GM18870 (cell line): ENCODE data around the gene FGF10.

Experiments used
- ATAC-seq: cut with Tn5 transposase; IDR thresholded peaks from one replicate; pipeline ENCODE4 v1.9.1; 2021; ENCODE audit warnings: moderate library complexity; ENCODE audit not compliant: unreplicated experiment

FGF10 gene

DNA sequence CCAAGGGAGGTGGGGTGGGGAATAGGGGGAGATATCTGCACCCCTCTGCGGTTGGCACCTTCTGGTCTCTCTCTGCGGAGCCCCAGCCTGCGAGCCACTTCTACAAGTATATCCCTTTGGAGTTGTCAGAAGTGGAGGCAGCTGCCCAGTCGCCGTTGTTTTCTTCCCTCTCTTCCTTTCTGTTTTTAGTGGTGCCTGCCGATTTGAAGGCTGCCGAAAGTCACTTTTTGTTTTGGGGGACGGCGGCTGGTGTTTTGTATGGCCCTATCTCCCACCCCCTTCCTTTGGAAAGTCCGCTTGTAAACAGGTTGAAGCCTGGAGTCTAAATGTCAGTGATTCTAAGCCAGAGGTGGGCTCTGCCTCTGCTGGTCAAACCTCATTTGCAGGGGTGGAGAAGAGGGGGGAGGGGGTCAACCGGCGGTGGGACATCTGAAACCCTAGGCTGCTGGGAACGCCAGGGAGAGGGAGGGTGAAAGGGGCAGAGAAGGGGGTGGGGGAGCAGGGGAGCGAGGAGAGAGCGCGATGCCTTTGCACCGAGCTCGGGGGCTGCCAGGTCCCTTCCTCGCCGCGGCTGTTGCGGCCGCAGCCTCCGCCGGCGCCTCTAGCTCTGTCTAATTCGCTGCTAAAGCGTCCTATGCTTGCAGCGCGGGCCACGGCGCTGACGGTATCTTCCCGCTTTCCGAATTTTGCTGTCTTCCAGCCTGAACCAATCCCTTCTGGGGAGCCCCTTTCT is at the start of gene FGF10:
Gene FGF10 (minus strand): TSS at position 331 of the 733 bp plus-strand sequence. CDS start 738 bp downstream, outside the sequence.
- no peak for ATAC-seq

DNA sequence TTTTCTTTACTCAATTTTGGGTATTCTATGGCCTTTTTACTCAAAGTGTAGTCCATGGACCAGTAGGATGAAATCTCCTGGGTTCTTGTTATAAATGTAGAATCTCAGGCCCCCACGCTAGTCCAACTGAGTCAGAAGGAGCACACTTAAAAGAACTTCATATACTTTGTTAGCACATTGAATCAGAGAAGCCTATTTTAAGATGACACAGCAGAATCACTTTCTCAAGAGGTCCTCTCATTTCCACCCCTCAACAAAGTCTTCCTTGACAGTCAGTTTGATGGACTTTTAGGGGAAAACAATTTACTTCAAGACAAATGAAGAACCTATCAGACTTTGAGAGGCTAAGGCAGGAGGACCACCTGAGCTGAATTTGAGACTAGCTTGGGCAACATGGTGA is 37.7 kb upstream of the FGF10 start:
- ATAC-seq, result no peak

DNA sequence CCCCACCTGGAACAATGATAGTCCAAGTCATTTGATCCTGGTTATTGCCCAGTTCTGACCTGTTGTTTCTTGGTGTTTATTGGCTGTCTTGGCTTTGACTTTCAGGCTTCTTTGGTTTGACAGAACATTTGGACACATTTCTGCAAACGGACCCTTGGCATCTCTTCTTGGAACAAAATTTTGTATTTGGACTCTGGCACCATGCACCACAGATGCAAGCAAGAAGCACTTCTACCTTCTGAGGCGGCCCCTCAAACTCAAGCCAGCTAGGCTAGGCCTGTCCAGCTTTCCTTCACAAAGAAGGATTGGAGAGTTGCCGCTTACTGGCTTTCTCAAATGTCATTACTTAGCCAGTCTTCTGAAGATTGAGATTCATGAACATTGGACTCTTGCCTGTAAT is 23.1 kb upstream of the FGF10 start:
- no peak for ATAC-seq

DNA sequence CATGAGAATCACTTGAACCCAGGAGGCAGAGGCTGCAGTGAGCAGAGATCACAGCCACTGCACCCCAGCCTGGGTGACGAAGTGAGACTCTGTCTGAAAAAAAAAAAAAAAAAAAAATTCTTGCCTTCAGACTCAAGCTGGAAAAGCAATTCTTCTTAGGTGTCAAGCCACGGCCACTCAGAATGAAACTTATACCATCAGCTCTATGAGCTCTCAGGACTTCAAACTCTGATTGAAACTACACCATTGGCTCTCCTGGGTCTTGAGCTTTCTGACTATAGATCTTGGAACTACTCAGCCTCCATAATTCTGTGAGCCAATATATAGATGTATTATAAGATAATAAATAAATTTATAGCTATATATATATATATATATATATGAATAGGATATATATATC is 12.9 kb upstream of the FGF10 start:
- peak; percentile 59 for ATAC-seq

DNA sequence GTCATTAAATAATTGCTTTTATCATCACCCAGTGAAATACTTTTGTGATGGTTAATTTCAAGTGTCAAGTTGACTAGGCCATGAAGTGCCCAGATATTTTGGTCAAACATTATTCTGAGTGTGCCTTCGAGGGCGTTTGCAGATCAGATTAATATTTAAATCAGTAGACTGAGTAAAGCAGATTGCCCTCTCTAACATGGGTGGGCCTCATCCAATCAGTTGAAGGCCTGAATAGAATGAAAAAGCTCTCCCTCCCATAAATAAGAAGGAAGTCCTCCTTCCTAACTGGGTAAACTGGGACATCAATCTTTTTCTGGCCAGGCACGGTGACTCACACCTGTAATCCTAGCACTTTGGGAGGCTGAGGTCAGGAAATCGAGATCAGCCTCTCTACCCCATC is 12.4 kb upstream of the FGF10 start:
- ATAC-seq, result no peak

DNA sequence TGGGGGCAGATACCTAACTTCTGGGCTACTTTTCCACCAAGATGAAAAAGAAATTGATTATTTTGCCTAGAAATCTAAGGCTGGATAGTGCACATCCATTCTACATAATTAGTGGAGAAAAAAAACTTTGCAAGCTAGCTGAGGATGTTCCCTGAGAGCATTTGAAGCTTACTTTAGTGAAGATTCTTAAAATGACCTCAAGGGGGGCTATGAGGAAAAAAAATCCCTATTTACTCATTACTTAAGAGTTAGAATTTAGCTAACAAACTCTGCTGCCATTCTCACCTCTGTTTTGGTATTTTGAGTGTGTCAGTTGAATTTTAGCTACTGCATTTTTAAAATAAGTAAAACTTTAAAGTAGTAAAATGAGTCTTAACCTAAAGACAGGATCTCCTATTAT is 9.2 kb upstream of the FGF10 start:
- ATAC-seq, result no peak

DNA sequence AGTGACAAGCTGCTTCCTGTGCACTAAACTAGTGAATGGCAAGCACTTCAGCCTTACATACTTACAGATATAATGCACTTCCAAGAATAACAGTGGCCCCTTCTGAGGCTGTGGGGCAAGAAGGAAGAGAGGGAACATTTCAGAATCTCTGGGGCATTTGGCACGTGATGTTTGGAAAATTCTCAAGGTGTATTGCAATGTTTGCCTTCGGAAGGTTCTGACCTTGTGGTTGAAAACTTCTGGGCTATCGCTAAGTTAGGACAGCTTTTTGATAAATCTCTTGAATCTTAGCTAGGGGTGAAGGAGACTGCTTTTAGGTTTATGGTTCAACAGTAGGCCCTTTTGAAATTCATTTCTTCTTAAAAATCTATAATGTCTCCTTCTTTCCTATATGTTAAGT is 7.1 kb upstream of the FGF10 start:
- no peak for ATAC-seq

DNA sequence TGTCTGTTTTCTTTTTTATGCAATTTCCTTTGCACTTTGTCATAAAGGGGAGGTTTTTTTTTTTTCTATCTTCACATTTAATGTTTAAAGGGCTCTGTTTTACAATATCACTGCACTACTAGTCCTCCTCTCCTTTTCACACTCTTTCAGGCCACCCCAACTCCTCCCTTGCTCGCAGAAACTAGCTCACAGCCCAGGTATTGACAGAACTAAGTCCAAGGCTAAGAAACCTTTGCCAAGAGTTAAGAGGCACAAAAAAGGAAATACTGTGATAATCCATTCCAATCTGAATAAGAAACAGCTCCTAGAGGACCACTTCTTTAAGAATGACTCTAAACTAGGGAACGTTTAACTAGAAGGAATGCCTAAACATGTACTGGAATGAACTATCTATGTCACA is 1.1 kb upstream of the FGF10 start:
- ATAC-seq, result no peak

DNA sequence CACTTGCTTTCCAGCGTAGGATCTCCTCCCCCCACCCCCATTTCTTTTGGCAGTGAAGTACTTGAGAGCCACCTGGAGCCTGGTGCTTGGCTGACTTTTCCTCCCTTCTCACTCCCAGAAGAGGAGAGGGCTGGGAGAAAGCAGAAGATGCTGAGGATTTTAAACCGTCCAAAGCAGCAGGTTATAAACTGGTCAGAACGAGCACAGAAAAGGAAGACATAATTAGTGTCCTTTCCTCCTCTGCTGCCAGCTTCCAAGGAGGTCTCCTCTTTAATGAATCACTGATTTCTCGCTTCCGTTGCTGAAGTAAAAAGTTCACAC is 563 bp upstream of the FGF10 start:
- no peak for ATAC-seq

DNA sequence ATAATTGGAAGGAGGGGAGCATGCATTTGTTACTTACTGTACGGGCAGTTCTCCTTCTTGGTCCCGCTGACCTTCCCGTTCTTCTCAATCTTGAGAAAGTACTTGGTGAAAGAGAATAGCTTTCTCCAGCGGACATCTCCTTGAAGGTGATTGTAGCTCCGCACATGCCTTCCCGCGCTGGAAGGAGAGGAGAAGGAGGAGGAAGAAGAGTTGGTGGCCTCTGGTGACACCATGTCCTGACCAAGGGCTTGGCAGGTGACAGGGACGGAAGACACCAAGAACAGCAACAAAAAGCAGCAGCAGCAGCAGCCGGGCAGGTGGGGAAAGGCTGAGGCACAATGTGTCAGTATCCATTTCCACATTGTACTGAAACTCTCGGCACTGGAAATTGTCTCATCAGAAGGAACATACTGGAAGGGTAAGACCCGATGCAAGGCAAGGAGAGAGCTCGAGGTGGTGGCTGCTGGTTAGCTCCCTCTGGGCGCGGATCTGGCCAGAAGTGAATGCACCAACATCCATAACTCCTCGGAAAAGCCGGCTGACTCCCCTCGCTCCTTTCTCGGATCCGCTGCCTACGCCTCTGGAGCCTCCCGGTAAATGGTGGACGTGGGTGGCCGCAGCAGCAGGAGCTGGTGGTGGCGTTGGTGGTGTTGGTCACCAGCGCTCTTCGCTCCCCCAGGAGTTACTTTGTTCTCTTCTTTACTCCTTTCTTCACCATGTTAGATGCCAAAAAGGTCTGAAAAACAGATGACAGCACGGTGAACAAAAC is 715 bp downstream of the FGF10 start:
- no peak for ATAC-seq

DNA sequence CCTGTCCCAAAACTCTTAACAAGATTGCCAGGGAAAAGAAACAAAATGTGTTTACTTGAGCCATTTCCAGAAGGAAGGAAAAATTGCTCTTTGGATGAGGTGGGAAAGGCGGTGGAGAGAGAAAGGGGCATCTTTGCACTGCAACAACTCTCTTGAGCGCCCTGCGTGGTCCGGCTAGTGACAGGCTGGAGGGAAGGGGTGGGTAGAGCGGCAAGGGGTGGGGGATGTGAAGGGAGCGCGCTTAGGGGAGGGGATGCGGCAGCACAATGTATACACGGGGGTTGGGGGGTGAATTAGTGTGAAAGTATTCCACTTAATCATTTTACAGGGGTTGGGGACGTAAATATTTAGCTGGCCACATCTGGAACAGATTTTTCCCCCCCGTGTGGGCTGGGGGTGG is 1.3 kb downstream of the FGF10 start:
- no peak for ATAC-seq

DNA sequence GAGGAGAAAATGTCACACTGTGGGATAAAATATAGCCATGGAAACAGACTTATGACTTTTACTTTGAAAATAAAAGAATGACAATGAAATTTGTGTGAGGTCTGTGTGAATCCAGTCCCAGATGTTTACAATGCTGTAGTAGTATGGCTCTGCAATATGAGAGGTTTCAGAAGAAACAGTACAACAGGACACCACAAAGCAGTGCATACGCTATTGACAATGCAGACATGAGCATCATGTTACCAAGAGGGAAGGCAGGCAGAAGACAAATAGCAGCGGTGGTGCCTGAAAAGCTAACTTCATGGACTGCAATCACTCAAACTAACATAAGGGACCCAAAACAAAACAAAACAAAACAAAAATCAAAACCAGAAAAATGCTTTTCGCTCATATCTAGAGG is 1.8 kb downstream of the FGF10 start:
- ATAC-seq, result no peak

DNA sequence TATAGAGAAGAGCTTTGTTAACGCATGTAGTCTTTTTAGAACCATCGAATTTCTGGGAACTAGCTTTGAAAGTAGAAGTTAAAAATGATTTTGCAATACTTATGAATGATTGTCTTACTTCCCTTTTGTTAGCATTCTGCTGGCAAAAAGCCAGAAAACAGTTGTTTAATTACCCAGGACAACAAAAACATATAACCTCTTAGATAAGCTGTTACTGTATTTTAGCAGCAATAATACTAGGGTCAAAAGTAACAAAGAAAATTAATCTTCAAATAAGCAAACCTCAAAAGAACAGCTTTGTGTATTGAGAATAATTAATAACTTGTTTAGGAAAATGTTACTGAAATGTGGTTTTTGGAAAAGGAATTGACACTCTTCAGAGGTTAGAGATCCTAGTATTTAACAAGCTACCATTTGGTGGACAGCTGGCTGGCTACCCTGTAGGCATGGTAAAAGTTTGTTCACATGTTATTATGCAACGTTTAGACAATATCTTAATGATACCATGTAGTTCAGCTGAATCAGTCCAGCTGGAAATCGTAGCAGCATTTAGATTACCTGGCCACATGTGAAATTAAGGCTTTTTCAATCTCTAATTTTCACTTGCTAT is 3.8 kb downstream of the FGF10 start:
- no peak for ATAC-seq

DNA sequence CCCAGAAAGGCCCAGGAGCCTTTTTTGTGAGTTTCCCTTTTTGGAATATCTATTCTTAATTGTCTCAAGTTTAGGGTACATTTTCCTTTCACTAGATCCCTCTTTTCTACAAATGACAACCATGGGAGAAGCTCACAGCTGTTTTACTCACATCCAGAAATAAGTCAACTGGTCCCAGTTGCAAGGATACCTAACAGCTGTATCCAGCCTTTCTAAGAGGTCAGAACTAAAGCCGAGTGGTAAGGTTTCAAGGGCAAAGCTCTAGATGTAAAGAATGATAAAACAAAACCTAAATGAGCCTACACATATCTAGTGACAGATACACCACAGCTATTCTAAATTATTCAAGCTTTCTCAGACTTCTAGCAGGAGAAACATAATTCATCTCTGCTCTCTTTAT is 4.4 kb downstream of the FGF10 start:
- ATAC-seq, result no peak

DNA sequence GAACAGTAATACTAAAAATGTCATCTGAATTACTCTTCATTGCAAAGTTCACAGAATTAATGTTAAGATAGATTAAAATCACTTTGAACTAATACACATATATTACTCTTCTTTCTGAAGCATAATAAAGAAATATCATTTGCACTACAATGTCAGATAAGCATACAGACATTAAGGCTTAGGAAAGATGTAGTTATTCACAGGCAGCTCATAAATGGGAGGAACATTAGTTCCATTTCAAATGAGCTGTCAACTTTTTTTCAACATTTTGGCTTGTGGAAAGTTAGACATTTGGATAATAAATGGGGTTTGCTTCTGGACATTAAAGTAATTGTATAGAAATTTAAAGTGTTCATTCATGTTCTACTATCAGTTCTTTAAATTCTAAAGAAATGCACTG is 6.3 kb downstream of the FGF10 start:
- ATAC-seq, result no peak

DNA sequence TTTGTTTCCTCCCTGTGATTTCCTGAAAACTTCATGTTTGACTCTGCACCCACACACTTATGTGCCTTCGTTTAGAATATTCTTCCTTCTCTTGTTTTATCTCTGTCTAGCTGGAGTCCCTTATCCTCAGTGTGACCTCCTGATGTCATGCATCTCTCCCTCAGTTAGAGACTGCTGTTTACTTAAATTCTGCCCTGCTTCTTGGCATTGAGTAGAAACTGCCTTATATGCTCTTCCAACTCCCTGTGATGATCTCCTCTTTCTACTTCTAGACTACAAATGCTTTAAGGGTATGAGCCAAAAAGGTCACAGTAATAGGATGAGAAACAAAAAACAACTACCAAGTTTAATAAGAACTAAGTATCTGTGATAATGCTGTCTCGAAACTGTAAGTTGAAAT is 12.2 kb downstream of the FGF10 start:
- no peak for ATAC-seq

DNA sequence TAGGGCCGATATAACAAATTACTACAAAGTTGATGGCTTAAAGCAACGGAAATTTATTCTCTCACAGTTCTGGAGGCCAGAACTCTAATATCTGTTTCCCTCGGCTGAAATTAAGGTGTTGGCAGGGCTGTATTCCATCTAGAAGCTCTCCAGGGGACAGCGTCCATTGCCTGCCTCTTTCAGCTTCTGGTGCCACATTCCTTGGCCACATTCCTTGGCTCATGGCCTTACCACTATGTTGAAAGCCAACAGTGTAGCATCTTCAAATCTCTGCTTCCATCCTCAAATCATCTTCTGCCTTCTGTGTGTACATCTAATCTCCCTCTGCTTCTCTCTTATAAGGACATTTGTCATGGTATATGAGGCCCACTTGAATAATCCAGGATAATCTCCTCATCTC is 17.2 kb downstream of the FGF10 start:
- ATAC-seq, result no peak

DNA sequence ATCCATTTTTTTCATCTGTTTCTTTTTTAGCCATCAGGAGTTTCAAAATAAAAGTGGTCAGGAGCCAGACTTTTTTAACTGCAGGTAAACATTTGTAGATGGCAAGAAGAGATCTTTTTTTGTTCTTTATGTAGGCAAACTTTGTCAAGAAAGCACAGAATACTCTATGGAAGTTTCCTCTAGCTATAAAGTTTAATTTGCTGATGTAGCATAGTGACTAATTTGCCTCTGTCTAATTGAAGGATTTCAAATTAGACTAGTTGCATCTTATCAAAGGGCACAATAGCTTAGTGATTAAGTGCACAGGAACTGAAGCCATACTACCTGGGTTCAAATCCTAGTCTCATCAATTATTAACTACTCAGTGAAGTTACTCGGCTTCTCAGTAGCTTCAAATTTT is 22.0 kb downstream of the FGF10 start:
- no peak for ATAC-seq

DNA sequence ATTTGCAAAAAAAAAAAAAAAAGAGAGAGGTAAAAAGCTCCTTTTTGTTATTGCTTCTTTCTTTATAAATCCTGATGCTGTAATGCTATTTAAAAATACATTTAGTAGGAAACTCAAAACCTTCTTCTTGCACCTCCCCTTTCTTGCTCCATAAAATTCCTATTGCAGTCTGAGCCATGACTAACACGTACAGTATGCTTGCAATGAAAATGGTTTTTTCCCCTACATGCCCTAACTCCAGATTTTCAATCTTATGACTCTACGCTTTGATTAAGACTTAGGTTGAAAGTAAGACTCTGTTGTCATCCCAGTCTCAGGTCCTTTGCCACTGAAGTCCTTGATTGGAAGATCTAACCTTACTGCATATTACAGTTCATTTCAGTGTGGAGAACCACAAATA is 23.9 kb downstream of the FGF10 start:
- ATAC-seq, result no peak

DNA sequence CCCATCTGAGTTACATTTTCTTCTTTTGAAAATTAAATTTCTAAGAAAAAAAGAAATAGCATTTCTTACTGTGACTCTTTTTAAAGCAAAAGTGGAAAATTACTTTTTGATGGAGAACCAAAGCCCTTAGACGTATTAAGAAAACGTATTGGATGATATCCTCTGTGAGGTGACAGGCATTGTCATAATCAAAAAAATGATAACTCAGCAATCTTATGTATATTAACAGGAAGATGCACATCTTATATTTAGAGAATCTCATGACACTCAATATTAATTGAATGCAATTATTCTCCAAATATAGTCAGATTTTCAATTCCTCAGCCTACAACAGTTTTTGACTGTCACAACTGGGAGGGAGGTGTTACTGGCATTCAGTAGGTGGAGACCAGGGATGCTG is 25.1 kb downstream of the FGF10 start:
- no peak for ATAC-seq

DNA sequence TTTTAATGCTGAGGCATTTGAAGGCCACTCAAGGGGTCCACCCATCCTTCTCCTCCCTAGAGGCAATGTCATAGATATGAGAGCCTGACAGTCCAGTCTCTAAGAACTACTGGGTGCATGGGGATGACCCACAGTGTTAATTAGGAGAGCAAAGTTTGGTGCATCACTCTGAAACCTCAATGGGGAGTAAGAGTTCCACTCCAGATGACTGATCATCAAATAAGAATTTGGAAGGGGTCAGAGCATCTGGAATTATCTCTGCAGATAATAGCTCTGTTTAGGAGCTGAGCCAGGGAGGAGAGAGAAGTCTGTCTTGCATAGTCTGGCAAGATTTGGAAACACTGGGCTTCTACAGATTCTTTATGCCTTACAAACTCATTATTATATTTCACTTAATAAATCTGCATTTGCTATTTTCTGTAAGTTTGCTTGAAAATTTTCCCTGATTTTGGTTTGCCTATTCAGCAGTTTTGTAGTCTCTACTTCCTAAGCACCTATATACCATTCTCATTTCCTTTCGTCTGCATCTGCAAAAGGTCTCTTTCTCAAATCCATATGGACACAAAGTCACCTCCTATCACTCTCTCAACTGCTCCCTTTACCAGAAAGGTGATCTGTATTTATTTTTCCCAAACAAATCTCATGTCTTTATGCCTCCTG is 27.7 kb downstream of the FGF10 start:
- no peak for ATAC-seq

DNA sequence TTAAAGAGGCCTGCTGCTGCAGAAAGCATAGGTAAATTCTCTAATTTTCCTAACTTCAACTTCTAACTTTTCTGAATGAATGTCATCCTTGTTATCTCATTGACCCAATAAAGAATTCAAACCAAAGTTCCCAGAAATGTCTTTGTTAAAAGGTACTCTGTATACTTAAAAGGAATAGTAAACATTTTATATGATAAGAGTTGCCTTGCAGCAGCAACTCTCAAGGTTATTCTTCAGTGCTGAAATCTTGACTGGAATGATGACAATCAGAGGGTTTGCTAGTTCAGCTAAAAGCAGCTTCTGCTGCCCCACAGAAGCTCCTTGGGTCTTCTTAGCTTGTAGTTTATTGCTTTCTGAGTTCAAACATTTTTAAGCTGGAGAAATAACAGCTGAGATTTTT is 28.3 kb downstream of the FGF10 start:
- no peak for ATAC-seq
